Right lobe of liver (tissue), 6 donors: ENCODE data around the gene RRAS2. TPM values are rescaled to one million over a fixed set of nuclear protein-coding genes. Genes with fewer than 3 reads are reported as not detected.
"Not testable (repeated sequence)": the region's sequence is repeated elsewhere in the genome, so short reads cannot be mapped to it uniquely, and the experiment has no call there.

Experiments used
- ATAC-seq, 4 donors: fragments of 200-7000 bp; cut with Tn5 transposase; one replicate each; pipeline ENCODE4 v1.9.1; 2020; ENCODE audit warnings: mild to moderate bottlenecking in 4 of 4, moderate library complexity in 4 of 4
- DNase-seq, 3 donors: peaks; one replicate each; pipeline ENCODE4 v3.0.0-alpha.2; 2020
- H3K27ac ChIP-seq, 3 donors: fragments of 200-600 bp; one replicate each; pipeline ENCODE4 v1.8.0; 2022
- H3K27me3 ChIP-seq, 2 donors: fragments of 200-600 bp; one replicate each; pipeline ENCODE4 v1.8.0; 2022
- H3K36me3 ChIP-seq, 4 donors: fragments of 200-600 bp; sonication (generic) in 1 of 4; one replicate each; pipeline versions ENCODE4 v1.5.1 to v1.8.0; 2017 to 2022; ENCODE audit warnings: control low read depth in 1 of 4
- H3K4me1 ChIP-seq, 4 donors: fragments of 200-600 bp; sonication (generic) in 1 of 4; one replicate each; pipeline versions ENCODE4 v1.5.1 to v1.8.0; 2017 to 2022; ENCODE audit warnings: control low read depth in 1 of 4
- H3K4me3 ChIP-seq, 3 donors: fragments of 200-600 bp; one replicate each; pipeline ENCODE4 v1.8.0; 2022
- H3K9me3 ChIP-seq, 4 donors: fragments of 200-600 bp; sonication (generic) in 1 of 4; one replicate each; pipeline versions ENCODE4 v1.5.1 to v1.8.0; 2017 to 2022; ENCODE audit warnings: control low read depth in 1 of 4
- CTCF ChIP-seq, 4 donors: fragments of 200-600 bp in 3 of 4; fragments of 450-650 bp in 1 of 4; IDR thresholded peaks; one replicate each; pipeline versions ENCODE4 v1.5.1 to v1.8.0; 2016 to 2022; ENCODE audit warnings: antibody characterized with exemption in 4 of 4, mild to moderate bottlenecking in 2 of 4
- POLR2A ChIP-seq: fragments of 450-650 bp; IDR thresholded peaks from one replicate; pipeline ENCODE4 v1.6.1; 2017; ENCODE audit warnings: antibody characterized with exemption, mild to moderate bottlenecking
- WGBS: methylation state at CpG from one replicate; pipeline ENCODE4 v1.1.6; 2018; ENCODE audit warnings: low coverage, low lambda C conversion rate; ENCODE audit not compliant: insufficient coverage; ENCODE audit errors: missing lambda C conversion rate; 5-methylcytosine and 5-hydroxymethylcytosine counted together
- intact Hi-C, 2 donors: fragments of 100-400 bp; cut with DNase I; formaldehyde crosslinking; loops; one replicate each; pipeline versions ENCODE4 v1.11.2 to v1.14.1; 2022
- long read RNA-seq: library from polyadenylated mRNA; unstranded; transcript quantifications from one replicate; pipeline ENCODE4 v2.0.0, GENCODE V29; 2019
- total RNA-seq, 6 experiments: library from RNA; depleted of rRNA in 2 of 6; stranded (reverse); fragments of >200 nt in 2 of 6; fragmentation: NEBNext Ultra II Directional in 3 of 6; extraction: Animal tissue kit (Norgen Biotek cat#: 25700) in 3 of 6; gene quantifications; one replicate each; pipeline versions ENCODE4 v1.1.0 to v1.2.4, GENCODE V29; 2016 to 2023
- donor health status: DM: no; HTN: yes; CAD: no.
- donor health status: DM: no; HTN: no; CAD: no.
- donor health status: DM: no; HTN: no; CAD: no.
- donor health status: DM: no; HTN: yes; CAD: no.
- donor health status: DM: no; HTN: yes; CAD: no.

Gene RRAS2
- total RNA-seq, result 10 to 100 TPM; 21.0 to 44.8 (median 31.1) TPM
- long read RNA-seq, partial matches to known transcripts, result 1 of 1 reads
- long read RNA-seq, other reads (novel, unspliced or antisense), result 0 of 1 reads

GRCh38 chr11:14358729-14359439 is at the start of gene RRAS2:
TSS of gene RRAS2 (minus strand) at chr11:14359183. CDS start at chr11:14358870, 313 bp downstream.
- Histone ChIP-seq H3K4me1 (peaks cover 0 to 31% (median 5%) of the 10 kb centered on the region in 4 donors), H3K9me3 (no peaks in the 10 kb centered on the region), H3K36me3 (no peaks in the 10 kb centered on the region), H3K4me3 (peak within 1 kb of the TSS; percentile 81 to 86 (median 85)), H3K27me3 (no peaks in the 10 kb centered on the region), H3K27ac (peak within 1 kb of the TSS; percentile 57 to 81 (median 72))
- DNase-seq, result peak; percentile 83 to 86 (median 85)
- intact Hi-C loops, result no loop called here
- peak; percentile 83 to 91 (median 86) for ATAC-seq
- TF ChIP-seq POLR2A, result peak; percentile 83
- no peak for TF ChIP-seq CTCF (IDR thresholded peaks at IDR 0.05)
- WGBS, result 0% methylated on average over 19 of the region's 78 CpGs

GRCh38 chr11:14408612-14409011 is 49.6 kb upstream of the RRAS2 start:
- Histone ChIP-seq H3K36me3 (no peaks in the 10 kb centered on the region), H3K4me3 (no peak overlapping the region), H3K9me3 (no peaks in the 10 kb centered on the region), H3K27ac (no peak overlapping the region), H3K27me3 (no peaks in the 10 kb centered on the region), H3K4me1 (no peaks in the 10 kb centered on the region)
- 73% methylated on average over 2 of the region's 2 CpGs for WGBS
- intact Hi-C loops, result no loop called here
- ATAC-seq (no peak), DNase-seq (no peak)
- TF ChIP-seq POLR2A (no peak), CTCF (IDR thresholded peaks at IDR 0.05) (no peak)

GRCh38 chr11:14406116-14406515 is 47.1 kb upstream of the RRAS2 start:
- not testable (repeated sequence) for H3K27ac ChIP-seq

GRCh38 chr11:14403528-14403927 is 44.5 kb upstream of the RRAS2 start:
- H3K4me1 ChIP-seq, DNase-seq, H3K4me3 ChIP-seq, H3K9me3 ChIP-seq, H3K27ac ChIP-seq, H3K36me3 ChIP-seq, intact Hi-C loops, H3K27me3 ChIP-seq, ATAC-seq: not testable (repeated sequence)
- WGBS, result 96% methylated on average over 4 of the region's 6 CpGs

More at GRCh38 chr11:14406116-14406515, 47.1 kb upstream of the RRAS2 start:
- H3K27me3 ChIP-seq, DNase-seq, H3K36me3 ChIP-seq, H3K4me1 ChIP-seq, intact Hi-C loops, H3K4me3 ChIP-seq, ATAC-seq, H3K9me3 ChIP-seq: not testable (repeated sequence)
- WGBS, result 100% methylated on average over 1 of the region's 2 CpGs

- intact Hi-C loops, result no loop called here
- TF ChIP-seq POLR2A, result no peak
- no peak for TF ChIP-seq CTCF (IDR thresholded peaks at IDR 0.05)
- DNase-seq (no peak), ATAC-seq (peak in 3 of 4 donors; percentile 45 to 74 (median 57))
- peaks cover 0 to 5% (median 0%) of the 10 kb centered on the region in 4 donors for H3K4me1 ChIP-seq
- no peak overlapping the region for H3K4me3 ChIP-seq
- no peaks in the 10 kb centered on the region for H3K9me3 ChIP-seq
- no peak overlapping the region for H3K27ac ChIP-seq
- H3K36me3 ChIP-seq, result no peaks in the 10 kb centered on the region
- no peaks in the 10 kb centered on the region for H3K27me3 ChIP-seq
- WGBS, result 8% methylated on average over 1 of the region's 1 CpG
These were observed 40.1 kb upstream of the RRAS2 start for GRCh38 chr11:14399087-14399486.
